ENCODE data around the gene ALKBH3. TPM values are rescaled to one million over a fixed set of nuclear protein-coding genes. Genes with fewer than 3 reads are reported as not detected.
A peak's percentile ranks its signal among the peaks of the same experiment; 100 is the strongest.

ALKBH3 gene
- total and polyA plus RNA-seq, 4 donors = 22.7 to 39.8 (median 27.2) TPM

DNA sequence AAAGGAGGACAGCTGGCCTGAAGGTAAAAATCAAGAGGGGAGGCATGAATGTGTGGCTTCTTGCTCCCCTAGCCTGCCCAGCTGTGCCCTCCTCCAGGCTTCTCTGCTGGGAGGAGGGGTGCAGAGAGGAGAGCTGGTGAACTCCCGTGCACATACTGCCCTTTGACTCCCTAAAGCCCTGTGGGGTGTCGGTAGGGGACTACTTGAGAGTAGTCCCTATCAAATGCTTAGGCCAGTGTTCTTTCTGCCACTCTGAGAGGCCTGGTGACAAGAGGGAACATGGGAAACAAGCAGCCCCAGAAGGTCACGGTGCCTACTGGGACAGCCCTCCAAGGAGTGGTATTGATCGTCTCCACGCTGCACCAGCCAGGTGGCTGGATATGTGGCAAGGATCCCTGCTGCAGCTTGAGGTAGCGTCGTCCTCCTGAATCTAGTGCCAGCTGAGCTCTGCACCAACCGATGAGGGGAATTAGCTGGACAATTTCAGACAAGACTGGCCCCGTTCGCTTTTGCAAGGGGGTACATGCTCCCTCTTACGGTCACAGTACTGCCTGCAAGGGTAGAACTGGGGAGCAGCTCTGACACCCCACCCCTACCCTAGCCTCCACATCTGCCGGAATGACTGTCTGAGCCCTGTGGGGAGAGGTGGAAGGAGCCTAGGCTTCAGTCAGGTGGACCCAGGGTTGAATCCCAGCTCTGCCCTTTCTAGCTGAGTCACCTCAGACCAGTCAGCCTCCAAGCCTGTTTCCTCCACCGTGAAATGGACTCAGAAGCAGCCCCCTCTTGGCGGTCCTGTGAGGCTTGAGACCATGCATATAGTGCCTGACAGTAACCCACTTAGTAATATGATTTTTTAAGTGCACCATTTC lies 44.7 kb downstream of the ALKBH3 start:
- Histone ChIP-seq H3K9me3 (ENCODE audit: control insufficient read depth, insufficient read depth, low read length) (no peaks in the 10 kb centered on the region), H3K4me1 (ENCODE audit: control insufficient read depth, insufficient read depth, low read length) (peaks cover 38% of the 10 kb centered on the region), H3K27me3 (ENCODE audit: control insufficient read depth, insufficient read depth, low read length) (no peaks in the 10 kb centered on the region)

DNA sequence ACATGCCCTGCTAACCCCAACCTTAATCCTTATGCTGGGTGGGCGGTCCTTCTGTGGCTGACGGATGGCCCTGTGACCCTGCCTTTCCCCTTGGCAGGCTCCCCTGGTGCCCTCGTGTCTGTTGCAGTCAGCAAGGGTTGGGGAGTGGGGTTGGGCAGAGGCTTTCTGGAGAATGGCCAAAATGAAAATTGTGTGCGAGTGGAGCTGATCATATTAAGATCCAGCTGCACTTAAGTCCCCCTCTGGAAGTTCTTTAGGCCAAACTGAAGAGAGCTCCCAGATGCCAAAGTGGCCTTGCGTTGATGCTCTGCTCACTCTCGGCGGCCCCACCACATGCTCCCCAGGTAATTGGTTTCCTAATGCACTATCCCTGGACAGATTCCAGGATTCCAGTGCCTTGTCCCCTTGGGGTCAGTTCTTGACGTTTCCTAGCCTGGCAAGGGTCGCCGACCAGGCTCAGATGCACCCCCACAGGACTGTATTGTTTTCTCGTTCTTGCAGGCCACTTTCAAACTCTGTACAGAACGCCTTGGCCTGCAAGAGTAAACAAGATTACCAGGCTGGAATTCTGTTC lies 45.4 kb downstream of the ALKBH3 start:
- peak in 1 of 6 donors; percentile 61 for DNase-seq (ENCODE audit: low read depth in 4 of 6, low spot score in 6 of 6)
- Histone ChIP-seq H3K4me1 (ENCODE audit: control insufficient read depth, insufficient read depth, low read length) (peaks cover 39% of the 10 kb centered on the region), H3K9me3 (ENCODE audit: control insufficient read depth, insufficient read depth, low read length) (no peaks in the 10 kb centered on the region), H3K27ac (ENCODE audit: low read depth, low read length) (no peak overlapping the region), H3K36me3 (ENCODE audit: control insufficient read depth, insufficient read depth, low read length) (peaks cover 13% of the 10 kb centered on the region), H3K27me3 (ENCODE audit: control insufficient read depth, insufficient read depth, low read length) (no peaks in the 10 kb centered on the region), H3K4me3 (ENCODE audit: low read depth, low read length) (no peak overlapping the region)
- 51% methylated on average over 10 of the region's 12 CpGs for WGBS (ENCODE audit: insufficient coverage)

More for the DNA sequence above, 44.7 kb downstream of the ALKBH3 start:
- H3K4me3 ChIP-seq (ENCODE audit: low read depth, low read length) = no peak overlapping the region
- peak overlapping the region; percentile 88 for H3K27ac ChIP-seq (ENCODE audit: low read depth, low read length)
- H3K36me3 ChIP-seq (ENCODE audit: control insufficient read depth, insufficient read depth, low read length) = peaks cover 18% of the 10 kb centered on the region
- WGBS (ENCODE audit: insufficient coverage) = 80% methylated on average over 8 of the region's 14 CpGs
- DNase-seq (ENCODE audit: low read depth in 4 of 6, low spot score in 6 of 6) = no peak

DNA sequence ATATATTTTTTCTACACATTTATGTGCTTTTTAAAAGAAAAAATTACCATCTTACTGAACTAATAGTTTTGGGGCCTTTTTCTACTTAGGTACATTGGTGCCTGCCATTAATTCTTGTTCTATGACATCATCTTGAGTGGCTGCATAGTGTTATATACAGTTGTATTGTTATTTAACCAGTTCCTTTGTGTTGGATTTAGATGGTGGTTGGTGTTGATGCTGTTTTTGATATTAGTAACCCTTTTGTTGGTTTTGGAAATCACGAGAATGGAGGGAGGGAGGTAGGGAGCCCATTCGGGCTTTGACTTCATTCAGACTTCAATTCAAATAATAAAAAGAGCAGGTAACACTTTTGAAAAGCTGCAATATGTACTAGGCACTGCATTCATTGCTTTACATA lies 46.4 kb downstream of the ALKBH3 start:
- Histone ChIP-seq H3K4me1 (ENCODE audit: control insufficient read depth, insufficient read depth, low read length) (peaks cover 42% of the 10 kb centered on the region), H3K9me3 (ENCODE audit: control insufficient read depth, insufficient read depth, low read length) (no peaks in the 10 kb centered on the region), H3K27ac (ENCODE audit: low read depth, low read length) (no peak overlapping the region), H3K4me3 (ENCODE audit: low read depth, low read length) (no peak overlapping the region), H3K27me3 (ENCODE audit: control insufficient read depth, insufficient read depth, low read length) (no peaks in the 10 kb centered on the region), H3K36me3 (ENCODE audit: control insufficient read depth, insufficient read depth, low read length) (peaks cover 13% of the 10 kb centered on the region)
- DNase-seq (ENCODE audit: low read depth in 4 of 6, low spot score in 6 of 6) = no peak
- WGBS (ENCODE audit: insufficient coverage) = no CpG with 5 or more reads among the region's 2 CpGs

DNA sequence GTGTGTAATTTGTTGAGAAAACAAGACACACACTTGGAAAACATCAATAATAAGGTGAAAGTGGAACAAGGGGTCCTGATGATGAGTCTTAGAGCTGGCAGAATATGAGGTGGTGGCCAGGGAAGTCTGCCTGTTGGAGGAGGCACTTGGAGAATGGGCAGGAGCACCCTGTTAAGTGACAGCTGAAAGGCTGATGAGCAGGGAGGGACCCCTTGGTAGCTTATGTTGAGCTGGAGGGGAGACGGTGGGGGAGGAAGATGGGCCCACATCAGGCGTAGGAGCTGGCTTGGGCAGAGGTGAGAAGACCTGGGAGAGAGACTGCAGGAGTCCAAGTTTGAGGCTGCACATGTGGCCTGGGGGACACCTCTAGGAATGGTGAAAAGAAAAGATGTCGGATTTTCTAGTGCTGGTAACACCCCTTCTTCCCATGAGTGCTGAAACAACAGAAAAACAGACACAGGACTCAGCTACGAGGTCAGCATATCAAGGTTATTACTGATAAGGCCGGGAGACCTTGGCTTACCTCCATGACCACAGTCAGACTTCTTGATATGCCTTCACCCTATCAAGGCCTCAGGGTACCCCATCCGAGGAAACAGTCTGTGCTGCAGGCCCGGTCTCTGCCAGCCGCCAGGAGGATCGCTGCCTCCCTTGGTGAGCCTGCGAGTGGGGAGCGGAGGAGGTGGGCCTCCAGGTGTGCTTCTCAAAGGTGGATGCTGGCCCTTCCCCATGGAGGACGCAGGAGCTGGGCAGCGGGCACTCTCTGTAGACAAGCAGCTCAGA lies 47.5 kb downstream of the ALKBH3 start:
- Histone ChIP-seq H3K27me3 (ENCODE audit: control insufficient read depth, insufficient read depth, low read length) (no peaks in the 10 kb centered on the region), H3K9me3 (ENCODE audit: control insufficient read depth, insufficient read depth, low read length) (no peaks in the 10 kb centered on the region), H3K36me3 (ENCODE audit: control insufficient read depth, insufficient read depth, low read length) (peaks cover 13% of the 10 kb centered on the region), H3K4me1 (ENCODE audit: control insufficient read depth, insufficient read depth, low read length) (peaks cover 41% of the 10 kb centered on the region), H3K4me3 (ENCODE audit: low read depth, low read length) (no peak overlapping the region), H3K27ac (ENCODE audit: low read depth, low read length) (no peak overlapping the region)
- DNase-seq (ENCODE audit: low read depth in 4 of 6, low spot score in 6 of 6) = no peak
- WGBS (ENCODE audit: insufficient coverage) = 97% methylated on average over 13 of the region's 13 CpGs

DNA sequence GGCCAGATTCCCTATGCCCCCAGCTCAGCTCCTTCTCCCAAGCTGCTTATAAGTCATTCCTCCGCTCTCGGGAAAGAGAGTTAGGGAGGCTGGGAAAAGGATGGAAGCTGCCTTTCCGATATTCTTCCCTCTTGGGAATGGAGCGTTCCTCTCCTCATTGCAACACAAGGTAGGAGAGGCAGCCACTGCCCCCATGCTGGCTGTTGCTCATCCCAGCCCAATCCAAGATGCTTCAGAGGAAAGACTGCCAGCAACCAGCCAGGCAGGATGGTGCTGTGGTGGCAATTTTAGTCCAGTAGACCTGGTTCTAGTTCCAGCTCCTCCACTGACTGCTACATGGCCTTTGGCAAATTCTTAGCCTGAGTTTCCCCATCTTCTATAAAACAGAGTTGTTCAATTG lies 48.1 kb downstream of the ALKBH3 start:
- H3K4me3 ChIP-seq (ENCODE audit: low read depth, low read length) = no peak overlapping the region
- no peak for DNase-seq (ENCODE audit: low read depth in 4 of 6, low spot score in 6 of 6)
- H3K27ac ChIP-seq (ENCODE audit: low read depth, low read length) = no peak overlapping the region
- peaks cover 13% of the 10 kb centered on the region for H3K36me3 ChIP-seq (ENCODE audit: control insufficient read depth, insufficient read depth, low read length)
- H3K4me1 ChIP-seq (ENCODE audit: control insufficient read depth, insufficient read depth, low read length) = peaks cover 42% of the 10 kb centered on the region
- H3K27me3 ChIP-seq (ENCODE audit: control insufficient read depth, insufficient read depth, low read length) = no peaks in the 10 kb centered on the region
- WGBS (ENCODE audit: insufficient coverage) = 100% methylated on average over 2 of the region's 4 CpGs
- no peaks in the 10 kb centered on the region for H3K9me3 ChIP-seq (ENCODE audit: control insufficient read depth, insufficient read depth, low read length)

DNA sequence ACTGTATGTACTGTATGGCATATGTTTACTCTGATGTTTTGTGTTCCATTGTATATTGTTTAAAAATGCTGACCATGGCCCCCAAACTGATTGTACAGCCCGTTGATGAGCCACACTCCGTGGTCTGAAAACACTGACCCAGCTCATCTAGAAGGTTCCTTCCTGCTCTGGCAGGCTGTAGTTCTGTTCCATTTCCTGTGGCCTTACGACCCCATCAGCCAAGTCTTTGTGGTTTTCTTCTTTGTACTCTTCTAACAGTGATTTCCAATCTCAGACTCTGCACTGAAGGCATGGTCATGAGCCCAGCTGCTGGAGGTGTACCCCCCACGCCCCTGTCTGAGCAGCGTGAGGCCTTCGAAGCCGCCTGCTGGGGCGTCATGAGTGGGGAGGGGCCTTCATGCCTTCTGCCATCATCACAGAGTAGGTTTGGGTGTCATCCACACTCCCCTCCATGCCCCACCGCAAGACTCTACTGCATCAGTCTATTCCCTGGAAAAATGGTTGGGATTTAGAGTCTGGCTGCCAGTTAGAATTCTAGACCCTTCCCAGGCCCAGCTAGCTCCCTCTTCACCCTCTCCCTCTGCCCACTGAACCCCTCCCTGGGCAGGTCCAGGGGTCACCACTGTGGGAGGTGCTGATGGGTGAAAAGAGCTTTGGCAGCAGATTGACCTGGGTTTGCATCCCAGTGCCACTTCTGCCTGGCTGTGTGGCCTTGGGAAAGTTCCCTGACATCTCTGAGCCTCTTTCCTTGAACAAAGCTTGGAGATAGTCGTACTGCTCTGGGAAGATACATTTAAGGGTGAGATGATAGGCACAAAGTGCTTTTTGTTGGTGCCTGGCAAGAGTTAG lies 50.5 kb downstream of the ALKBH3 start:
- no peak for DNase-seq (ENCODE audit: low read depth in 4 of 6, low spot score in 6 of 6)
- Histone ChIP-seq H3K36me3 (ENCODE audit: control insufficient read depth, insufficient read depth, low read length) (peaks cover 2% of the 10 kb centered on the region), H3K27ac (ENCODE audit: low read depth, low read length) (no peak overlapping the region), H3K4me1 (ENCODE audit: control insufficient read depth, insufficient read depth, low read length) (peaks cover 35% of the 10 kb centered on the region), H3K4me3 (ENCODE audit: low read depth, low read length) (no peak overlapping the region), H3K27me3 (ENCODE audit: control insufficient read depth, insufficient read depth, low read length) (no peaks in the 10 kb centered on the region), H3K9me3 (ENCODE audit: control insufficient read depth, insufficient read depth, low read length) (no peaks in the 10 kb centered on the region)
- 77% methylated on average over 8 of the region's 10 CpGs for WGBS (ENCODE audit: insufficient coverage)

DNA sequence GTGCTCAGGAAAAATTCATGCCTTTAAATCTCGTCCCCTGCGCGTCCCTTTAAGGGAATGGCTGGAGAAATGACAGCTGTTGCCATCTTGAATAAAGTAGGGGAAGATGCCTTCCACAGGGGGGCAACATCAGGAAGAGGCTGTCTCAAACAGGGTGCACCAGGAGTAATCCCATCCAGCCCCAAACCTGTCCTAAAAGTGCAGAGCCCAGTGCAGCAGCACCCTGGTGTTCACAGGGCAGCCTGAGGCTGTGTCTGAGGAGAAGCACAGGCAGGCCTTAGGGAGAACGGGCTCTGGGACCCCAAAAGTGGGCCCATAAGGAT lies 51.0 kb downstream of the ALKBH3 start:
- no peaks in the 10 kb centered on the region for H3K9me3 ChIP-seq (ENCODE audit: control insufficient read depth, insufficient read depth, low read length)
- H3K27ac ChIP-seq (ENCODE audit: low read depth, low read length) = no peak overlapping the region
- no peaks in the 10 kb centered on the region for H3K27me3 ChIP-seq (ENCODE audit: control insufficient read depth, insufficient read depth, low read length)
- no peak for DNase-seq (ENCODE audit: low read depth in 4 of 6, low spot score in 6 of 6)
- no peak overlapping the region for H3K4me3 ChIP-seq (ENCODE audit: low read depth, low read length)
- H3K4me1 ChIP-seq (ENCODE audit: control insufficient read depth, insufficient read depth, low read length) = peaks cover 33% of the 10 kb centered on the region
- peaks cover 2% of the 10 kb centered on the region for H3K36me3 ChIP-seq (ENCODE audit: control insufficient read depth, insufficient read depth, low read length)
- 79% methylated on average over 4 of the region's 4 CpGs for WGBS (ENCODE audit: insufficient coverage)

DNA sequence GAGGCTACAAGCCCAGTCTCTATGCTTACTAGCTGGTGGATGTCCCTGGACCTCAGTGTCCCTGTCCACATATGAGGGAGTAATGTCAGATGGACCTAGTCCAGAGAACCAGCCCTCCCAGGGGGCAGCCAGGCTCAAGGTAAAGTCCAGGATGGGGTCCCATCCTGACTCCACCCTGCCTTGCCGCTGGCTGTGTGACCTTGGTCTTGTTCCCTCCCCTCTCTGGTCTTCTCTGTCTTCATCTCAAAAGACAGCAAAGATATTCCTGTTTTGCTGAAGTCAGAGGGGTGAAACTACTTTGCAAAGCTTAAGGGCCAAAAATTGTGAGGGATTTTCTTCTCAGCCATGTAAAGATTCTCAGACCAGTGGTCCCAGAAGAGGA lies 52.6 kb downstream of the ALKBH3 start:
- peaks cover 2% of the 10 kb centered on the region for H3K36me3 ChIP-seq (ENCODE audit: control insufficient read depth, insufficient read depth, low read length)
- H3K4me3 ChIP-seq (ENCODE audit: low read depth, low read length) = no peak overlapping the region
- H3K4me1 ChIP-seq (ENCODE audit: control insufficient read depth, insufficient read depth, low read length) = peaks cover 33% of the 10 kb centered on the region
- WGBS (ENCODE audit: insufficient coverage) = no CpG with 5 or more reads among the region's 1 CpG
- H3K9me3 ChIP-seq (ENCODE audit: control insufficient read depth, insufficient read depth, low read length) = no peaks in the 10 kb centered on the region
- DNase-seq (ENCODE audit: low read depth in 4 of 6, low spot score in 6 of 6) = no peak
- no peaks in the 10 kb centered on the region for H3K27me3 ChIP-seq (ENCODE audit: control insufficient read depth, insufficient read depth, low read length)
- peak overlapping the region; percentile 29 for H3K27ac ChIP-seq (ENCODE audit: low read depth, low read length)

All from spinal cord (tissue), 10 donors.